Subcutaneous abdominal adipose tissue (tissue), 5 donors: Measurements from ENCODE around the gene BET1L.
"Not testable (repeated sequence)": the region's sequence is repeated elsewhere in the genome, so short reads cannot be mapped to it uniquely, and the experiment has no call there.

Source experiments
- H3K27ac ChIP-seq: one replicate; pipeline ENCODE4 v1.7.0; 2013; ENCODE audit warnings: low read depth, mild to moderate bottlenecking, inconsistent platforms, low read length, moderate library complexity
- H3K27me3 ChIP-seq, 5 donors: one replicate each; pipeline ENCODE4 v1.7.0; 2013; ENCODE audit warnings: low read length in 5 of 5, inconsistent platforms in 1 of 5; ENCODE audit not compliant: control insufficient read depth in 5 of 5, insufficient read depth in 4 of 5
- H3K36me3 ChIP-seq, 5 donors: one replicate each; pipeline ENCODE4 v1.7.0; 2013; ENCODE audit warnings: low read length in 5 of 5; ENCODE audit not compliant: control insufficient read depth in 5 of 5, insufficient read depth in 5 of 5
- H3K4me1 ChIP-seq, 5 donors: one replicate each; pipeline ENCODE4 v1.7.0; 2013; ENCODE audit warnings: low read length in 5 of 5, mild to moderate bottlenecking in 3 of 5, moderate library complexity in 1 of 5; ENCODE audit not compliant: control insufficient read depth in 5 of 5, insufficient read depth in 5 of 5
- H3K4me3 ChIP-seq, 5 donors: one replicate each; pipeline ENCODE4 v1.7.0; 2013; ENCODE audit warnings: low read length in 5 of 5, low read depth in 1 of 5
- H3K9ac ChIP-seq, 5 donors: one replicate each; pipeline ENCODE4 v1.7.0; 2013; ENCODE audit warnings: low read length in 5 of 5, mild to moderate bottlenecking in 4 of 5, moderate library complexity in 3 of 5
- H3K9me3 ChIP-seq, 5 donors: one replicate each; pipeline ENCODE4 v1.7.0; 2013; ENCODE audit warnings: low read length in 5 of 5; ENCODE audit not compliant: control insufficient read depth in 5 of 5
- donor health status: healthy.
- donor health status: healthy.
- donor health status: healthy.
- donor health status: healthy.
- donor health status: healthy.

Gene BET1L

DNA sequence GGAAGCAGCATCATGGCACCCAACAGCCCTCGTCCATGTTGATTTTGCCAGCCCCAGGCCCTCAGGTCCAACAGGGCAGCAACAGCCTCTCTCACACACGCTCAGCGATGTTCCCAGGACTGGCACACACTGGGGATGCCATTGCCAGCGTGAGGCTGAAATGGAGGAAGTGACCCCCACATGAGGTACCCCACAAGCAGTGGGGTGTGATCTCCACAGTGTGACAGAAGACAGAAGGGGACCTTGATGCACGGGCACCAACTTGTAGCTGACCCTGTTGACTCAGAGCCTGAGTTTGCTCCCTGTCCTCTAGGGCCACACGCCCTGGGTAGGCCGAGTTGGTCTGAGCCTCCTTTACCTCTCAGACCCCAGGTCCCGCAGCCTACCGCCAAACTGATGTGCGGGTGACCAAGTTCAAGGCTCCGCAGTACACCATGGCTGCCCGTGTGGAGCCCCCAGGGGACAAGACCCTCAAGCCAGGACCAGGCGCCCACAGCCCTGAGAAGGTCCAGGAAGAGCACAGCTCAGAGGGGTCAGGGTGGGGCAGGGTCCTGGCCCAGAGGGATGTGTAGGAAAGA is 8.1 kb downstream of the BET1L start:
- no peaks in the 10 kb centered on the region for H3K9me3 ChIP-seq
- H3K36me3 ChIP-seq, result peaks cover 0 to 30% (median 19%) of the 10 kb centered on the region in 5 donors
- H3K9ac ChIP-seq, result no peak overlapping the region

DNA sequence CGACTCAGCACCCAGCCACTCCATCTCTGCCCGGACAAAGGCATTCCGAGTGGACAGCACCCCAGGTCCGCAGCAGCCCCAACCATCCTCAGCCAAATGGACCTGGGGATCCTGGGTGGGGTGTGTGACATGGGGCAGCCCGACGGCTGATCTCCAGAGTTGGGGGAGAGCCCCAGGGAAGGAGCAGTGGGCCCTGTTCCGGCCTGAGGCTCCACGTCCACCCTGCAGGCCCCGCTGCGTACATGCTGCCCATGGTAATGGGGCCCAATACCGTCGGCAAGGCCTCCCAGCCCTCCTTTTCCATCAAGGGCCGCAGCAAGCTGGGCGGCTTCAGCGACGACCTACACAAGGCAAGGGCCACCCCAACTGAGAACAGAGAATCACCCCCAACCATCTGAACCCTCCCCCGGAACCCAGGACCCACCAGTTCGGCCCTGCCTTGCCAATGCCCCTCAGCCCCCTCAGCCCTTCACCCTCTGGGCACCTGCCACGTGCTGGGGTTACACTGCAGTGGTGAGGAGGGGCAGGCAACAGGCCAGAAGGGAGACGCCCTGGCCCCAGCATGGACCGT is 8.9 kb downstream of the BET1L start:
- H3K36me3 ChIP-seq, result peaks cover 0 to 22% (median 14%) of the 10 kb centered on the region in 5 donors
- peak overlapping the region in 1 of 5 donors; percentile 43 for H3K9ac ChIP-seq
- no peak overlapping the region for H3K27ac ChIP-seq
- H3K4me1 ChIP-seq, result peaks cover 0 to 6% (median 3%) of the 10 kb centered on the region in 5 donors
- no peaks in the 10 kb centered on the region for H3K9me3 ChIP-seq
- H3K4me3 ChIP-seq, result no peak overlapping the region
- no peaks in the 10 kb centered on the region for H3K27me3 ChIP-seq

More for the DNA sequence above, 8.1 kb downstream of the BET1L start:
- Histone ChIP-seq H3K27ac (no peak overlapping the region), H3K4me1 (peaks cover 0 to 12% (median 9%) of the 10 kb centered on the region in 5 donors), H3K27me3 (no peaks in the 10 kb centered on the region), H3K4me3 (no peak overlapping the region)

DNA sequence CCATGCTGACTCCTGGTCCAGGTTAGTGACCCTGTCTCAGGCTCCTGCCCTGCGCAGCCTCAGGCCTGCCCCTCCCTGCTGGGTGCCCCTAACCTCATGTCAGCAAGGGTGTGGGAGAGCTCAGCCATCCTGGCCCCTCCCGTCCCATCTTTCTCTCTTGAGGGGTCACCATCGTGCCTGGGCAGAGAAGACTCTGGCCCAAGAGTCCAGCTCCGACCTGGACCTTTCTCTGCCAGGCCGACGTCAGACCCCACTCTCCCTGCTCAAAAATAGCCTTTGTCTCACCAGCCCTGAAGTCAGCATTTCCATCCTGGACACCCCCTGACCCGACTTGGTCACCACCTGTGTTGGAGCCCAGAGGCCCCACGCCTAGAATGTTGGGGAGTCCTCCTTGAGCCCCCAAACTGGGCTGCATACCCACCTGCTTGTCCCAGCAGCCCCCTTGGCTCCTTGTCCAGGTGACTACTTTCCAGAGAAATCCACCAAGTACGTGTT is 9.4 kb downstream of the BET1L start:
- Histone ChIP-seq H3K9me3 (no peaks in the 10 kb centered on the region), H3K4me3 (no peak overlapping the region), H3K36me3 (peaks cover 0 to 17% (median 10%) of the 10 kb centered on the region in 5 donors), H3K27me3 (no peaks in the 10 kb centered on the region), H3K9ac (peak overlapping the region in 1 of 5 donors; percentile 43), H3K4me1 (peaks cover 0 to 5% (median 3%) of the 10 kb centered on the region in 5 donors), H3K27ac (no peak overlapping the region)

DNA sequence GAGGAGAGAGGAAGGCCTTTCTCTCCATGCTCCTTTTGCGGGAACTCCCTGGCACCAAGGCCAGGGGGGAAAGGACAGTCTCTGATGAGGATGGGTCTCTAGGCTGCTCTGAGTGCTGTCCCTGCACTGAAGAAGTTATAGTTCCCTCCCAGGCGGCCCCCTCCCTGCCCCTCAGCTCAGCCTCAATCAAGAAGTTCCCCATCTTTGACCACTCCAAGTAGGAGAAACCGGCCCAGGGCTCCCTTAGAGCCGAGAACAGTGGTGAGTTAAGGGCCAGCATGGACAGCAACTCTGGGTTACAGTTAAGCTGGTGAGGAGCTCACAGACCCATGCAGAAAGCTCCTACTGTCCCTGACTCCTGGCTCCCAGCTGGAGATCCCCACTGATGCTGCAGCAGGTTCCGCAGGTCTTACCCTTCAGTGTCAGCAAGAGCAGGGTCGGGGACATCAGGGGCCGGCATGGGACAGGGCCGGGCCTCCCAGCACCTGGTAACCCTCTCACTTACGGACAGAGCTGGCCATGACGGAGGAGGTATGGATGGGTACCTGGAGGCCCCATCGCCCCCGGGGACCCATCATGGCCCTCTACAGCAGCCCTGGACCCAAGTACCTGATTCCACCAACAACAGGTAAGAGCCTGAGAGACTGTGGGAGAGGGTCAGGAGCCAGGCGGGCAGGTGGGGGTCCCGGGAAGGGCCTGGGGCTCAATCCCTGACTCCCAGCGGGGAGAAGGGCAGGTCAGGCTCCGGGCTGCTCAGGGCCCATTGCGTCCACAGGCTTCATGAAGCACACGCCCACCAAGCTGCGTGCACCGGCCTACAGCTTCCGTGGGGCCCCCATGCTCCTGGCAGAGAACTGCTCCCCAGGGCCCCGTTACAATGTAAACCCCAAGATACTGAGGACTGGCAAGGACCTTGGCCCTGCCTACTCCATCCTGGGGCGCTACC is 10.1 kb downstream of the BET1L start:
- no peak overlapping the region for H3K9ac ChIP-seq
- peaks cover 0 to 14% (median 10%) of the 10 kb centered on the region in 5 donors for H3K36me3 ChIP-seq
- peaks cover 0 to 3% (median 0%) of the 10 kb centered on the region in 5 donors for H3K4me1 ChIP-seq
- H3K4me3 ChIP-seq, result no peak overlapping the region
- H3K27ac ChIP-seq, result no peak overlapping the region
- H3K9me3 ChIP-seq, result no peaks in the 10 kb centered on the region
- no peaks in the 10 kb centered on the region for H3K27me3 ChIP-seq

DNA sequence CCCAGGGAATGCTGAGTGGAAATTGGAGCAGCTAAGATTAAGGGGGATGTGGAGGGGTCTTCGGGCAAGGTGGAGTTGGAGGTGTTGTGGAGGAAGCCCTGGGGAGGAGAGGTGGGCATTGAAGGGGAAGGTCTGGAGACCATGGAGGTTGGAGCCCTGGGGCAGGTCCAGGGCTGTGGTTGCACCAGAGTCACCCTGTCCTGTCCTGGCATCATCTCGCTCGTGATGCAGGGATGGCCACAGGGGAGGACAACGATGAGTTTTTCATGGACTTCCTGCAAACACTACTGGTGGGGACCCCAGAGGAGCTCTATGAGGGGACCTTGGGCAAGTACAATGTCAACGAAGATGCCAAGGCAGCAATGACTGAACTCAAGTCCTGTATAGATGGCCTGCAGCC is 13.7 kb downstream of the BET1L start:
- H3K9ac ChIP-seq, H3K4me3 ChIP-seq, H3K36me3 ChIP-seq, H3K27ac ChIP-seq, H3K27me3 ChIP-seq, H3K4me1 ChIP-seq, H3K9me3 ChIP-seq: not testable (repeated sequence)

DNA sequence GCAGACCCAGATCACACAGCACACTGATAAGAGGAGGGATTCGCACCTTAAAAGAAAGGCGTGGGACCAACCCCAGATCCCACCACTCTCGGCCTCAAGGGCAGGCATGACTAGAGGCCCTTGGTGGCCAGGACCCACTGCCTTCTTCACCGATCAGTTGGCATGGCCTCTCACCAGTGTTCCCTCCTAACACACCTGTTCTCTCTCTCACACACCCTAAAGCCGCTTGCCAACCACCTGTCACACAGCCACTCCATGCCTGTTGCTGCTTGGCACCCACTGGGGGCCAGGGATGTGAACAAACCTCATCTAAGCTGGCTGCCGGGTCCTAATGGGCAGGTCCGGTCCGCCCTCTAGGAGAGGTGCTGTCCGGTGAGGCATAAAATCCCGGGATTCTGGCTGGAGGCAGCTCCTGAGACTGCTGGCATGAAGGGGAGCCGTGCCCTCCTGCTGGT is 14.5 kb downstream of the BET1L start, which contains the start of gene SCGB1C1:
Gene SCGB1C1, plus strand, starts transcription at position 405 of the 455 bp plus-strand sequence. Its CDS starts 22 bp downstream, at position 427.
- not testable (repeated sequence) for H3K27ac ChIP-seq, H3K9ac ChIP-seq, H3K36me3 ChIP-seq, H3K9me3 ChIP-seq, H3K4me3 ChIP-seq, H3K27me3 ChIP-seq, H3K4me1 ChIP-seq

DNA sequence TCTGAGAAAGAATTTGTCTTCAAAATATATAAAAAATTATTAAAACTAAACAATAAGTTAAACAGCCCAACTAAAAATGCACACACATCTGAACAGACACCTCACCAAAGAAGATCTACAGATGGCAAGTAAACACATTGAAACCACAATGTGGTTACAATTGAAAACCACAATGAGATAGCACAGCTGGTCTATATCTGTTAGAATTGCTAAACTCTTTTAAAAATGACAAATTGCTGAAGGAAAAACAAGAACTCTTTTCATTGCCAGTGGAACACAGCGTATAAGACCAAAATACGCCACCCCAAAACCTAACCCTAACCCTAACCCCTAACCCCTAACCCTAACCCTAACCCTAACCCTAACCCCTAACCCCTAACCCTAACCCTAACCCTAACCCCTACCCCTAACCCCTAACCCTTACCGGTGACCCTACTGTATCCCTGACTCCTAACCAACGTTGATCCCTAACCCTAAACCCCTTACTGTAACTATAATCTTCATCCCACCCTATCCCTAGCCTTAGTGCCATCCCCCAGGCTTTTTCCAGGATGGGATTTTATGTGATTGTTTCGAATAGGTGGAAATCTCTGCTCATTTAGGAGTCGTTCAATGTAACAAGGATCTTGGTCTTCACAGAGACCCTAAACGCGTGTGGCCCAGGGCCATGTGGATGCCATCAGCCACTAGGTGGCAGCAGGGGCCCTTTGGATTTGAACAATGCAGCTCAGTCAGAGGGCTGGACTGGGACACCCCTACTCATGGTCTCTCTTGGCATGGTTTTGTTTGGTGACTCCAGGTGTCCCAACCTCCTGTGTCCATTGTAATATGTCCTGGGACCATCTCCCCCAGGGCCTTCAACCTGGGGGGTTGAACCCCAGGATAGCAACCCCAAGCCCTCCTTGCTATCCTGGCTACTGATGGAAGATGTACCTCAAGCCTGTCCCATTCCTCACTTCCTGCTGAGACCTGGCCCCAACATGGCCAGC is 15.4 kb downstream of the BET1L start:
- not testable (repeated sequence) for H3K4me3 ChIP-seq, H3K9me3 ChIP-seq, H3K27me3 ChIP-seq, H3K36me3 ChIP-seq, H3K27ac ChIP-seq, H3K4me1 ChIP-seq, H3K9ac ChIP-seq

DNA sequence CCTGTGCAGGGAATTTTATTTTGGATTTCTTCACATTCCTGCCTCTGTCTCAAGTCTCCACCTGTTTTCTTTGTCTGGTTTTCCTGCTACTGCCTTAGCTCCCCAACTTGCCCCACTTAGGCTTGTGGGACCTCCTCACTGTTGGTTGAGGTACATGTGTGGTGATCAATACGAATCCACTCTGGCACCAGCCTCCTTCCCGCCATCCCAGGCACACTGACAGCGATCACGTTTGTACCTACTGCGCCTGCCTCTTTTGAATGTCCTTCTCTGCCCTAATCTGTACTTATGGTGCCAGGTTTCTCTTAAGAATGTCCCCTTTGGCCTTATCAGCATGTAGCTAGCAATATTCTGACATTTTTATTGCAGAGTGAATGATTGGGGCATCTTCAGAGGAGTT is 16.7 kb downstream of the BET1L start:
- H3K27ac ChIP-seq, H3K4me1 ChIP-seq, H3K36me3 ChIP-seq, H3K9me3 ChIP-seq, H3K9ac ChIP-seq, H3K27me3 ChIP-seq, H3K4me3 ChIP-seq: not testable (repeated sequence)

DNA sequence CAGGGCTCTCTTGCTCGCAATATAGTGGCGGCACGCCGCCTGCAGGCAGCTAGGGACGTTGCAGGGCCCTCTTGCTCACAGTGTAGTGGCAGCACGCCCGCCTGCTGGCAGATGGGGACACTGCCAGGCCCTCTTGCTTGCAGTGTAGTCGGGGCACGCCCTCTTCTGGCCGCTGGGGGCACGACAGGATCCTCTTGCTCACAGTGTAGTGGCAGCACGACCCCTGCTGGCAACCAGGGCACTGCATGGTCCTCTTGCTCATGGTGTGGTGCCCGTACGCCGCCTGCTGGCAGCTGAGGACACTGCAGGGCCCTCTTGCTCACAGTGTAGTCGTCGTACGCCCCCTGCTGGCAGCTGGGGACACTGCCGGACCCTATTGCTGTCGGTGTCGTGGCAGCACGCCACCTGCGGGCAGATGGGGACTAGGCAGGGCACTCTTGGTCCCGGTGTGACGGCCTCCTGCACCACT is 17.3 kb downstream of the BET1L start:
- not testable (repeated sequence) for H3K27me3 ChIP-seq, H3K27ac ChIP-seq, H3K4me1 ChIP-seq

More for the DNA sequence above, 17.3 kb downstream of the BET1L start:
- not testable (repeated sequence) for H3K4me3 ChIP-seq, H3K9ac ChIP-seq, H3K36me3 ChIP-seq, H3K9me3 ChIP-seq
